SU-DHL-6 (cell line): ENCODE results near the gene PHACTR1.

ENCODE experiments used
- H2AFZ ChIP-seq: fragments of 200-600 bp; sonication (generic); 2 replicates; pipeline ENCODE4 v1.6.1; 2014; ENCODE audit warnings: low read depth, mild to moderate bottlenecking, moderate library complexity, mixed read lengths, antibody characterized with exemption, low read length; ENCODE audit not compliant: severe bottlenecking
- H3F3A ChIP-seq: fragments of 200-600 bp; shearing (Covaris generic); 2 replicates; pipeline ENCODE4 v1.6.0; 2016; ENCODE audit warnings: antibody characterized with exemption, mild to moderate bottlenecking; ENCODE audit not compliant: insufficient read depth
- H3K27ac ChIP-seq: fragments of 200-600 bp; sonication (generic); 2 replicates; pipeline ENCODE4 v1.5.1; 2016; ENCODE audit warnings: low read depth, mild to moderate bottlenecking, low read length, moderate library complexity, mixed read lengths
- H3K27me3 ChIP-seq: fragments of 200-600 bp; sonication (generic), shearing (Covaris generic); 2 replicates; pipeline ENCODE4 v1.6.0; 2014; ENCODE audit warnings: mild to moderate bottlenecking, low read length
- H3K36me3 ChIP-seq: fragments of 200-600 bp; sonication (generic); 2 replicates; pipeline ENCODE4 v1.6.1; 2014; ENCODE audit warnings: mild to moderate bottlenecking, low read length, mixed read lengths
- H3K4me2 ChIP-seq: fragments of 300-600, 200-600 bp; shearing (Covaris generic), sonication (generic); 2 replicates; pipeline ENCODE4 v1.6.0; 2014; ENCODE audit warnings: low read length, low read depth, mild to moderate bottlenecking; ENCODE audit not compliant: poor library complexity, severe bottlenecking
- H3K4me3 ChIP-seq: fragments of 200-600 bp; sonication (generic); 2 replicates; pipeline ENCODE4 v1.5.1; 2014; ENCODE audit warnings: antibody characterized with exemption, low read length, mild to moderate bottlenecking, mixed read lengths; ENCODE audit not compliant: insufficient read depth, poor library complexity, severe bottlenecking
- H3K79me2 ChIP-seq: fragments of 200-600 bp; sonication (generic); 2 replicates; pipeline ENCODE4 v1.6.1; 2014; ENCODE audit warnings: mild to moderate bottlenecking, low read length, moderate library complexity; ENCODE audit not compliant: insufficient read depth
- H3K9ac ChIP-seq: fragments of 200-600 bp; sonication (generic); 2 replicates; pipeline ENCODE4 v1.7.0; 2014; ENCODE audit warnings: mild to moderate bottlenecking, low read length
- H3K9me2 ChIP-seq: fragments of 200-600 bp; sonication (generic); replicated peaks from 2 replicates; pipeline ENCODE4 v1.6.1; 2014; ENCODE audit warnings: low read length; ENCODE audit not compliant: insufficient read depth
- H3K9me3 ChIP-seq: fragments of 200-600 bp; sonication (generic); 2 replicates; pipeline ENCODE4 v1.6.1; 2014; ENCODE audit warnings: low read length, mixed read lengths; ENCODE audit not compliant: insufficient read depth
- H4K20me1 ChIP-seq: fragments of 200-600 bp; sonication (generic); 2 replicates; pipeline ENCODE4 v1.6.1; 2014; ENCODE audit warnings: low read depth, mild to moderate bottlenecking, antibody characterized with exemption, low read length, moderate library complexity, mixed read lengths
- CTCF ChIP-seq: fragments of 200-600 bp; sonication (generic); IDR thresholded peaks from one replicate; pipeline ENCODE4 v1.5.1; 2017; ENCODE audit warnings: antibody characterized with exemption, mild to moderate bottlenecking, low read length, moderate library complexity; ENCODE audit not compliant: insufficient read depth, poor library complexity, severe bottlenecking
- EZH2phosphoT487 ChIP-seq: fragments of 200-600 bp; sonication (generic), shearing (Covaris generic); conservative IDR thresholded peaks from 2 replicates; pipeline ENCODE4 v1.6.1; 2018; ENCODE audit warnings: mild to moderate bottlenecking, antibody characterized with exemption, low read length, moderate library complexity, mixed read lengths

Gene PHACTR1

GRCh38 chr6:12842658-12843057 is 126.1 kb downstream of the PHACTR1 start:
- Histone ChIP-seq H3K9me3 (peaks cover 7% of the 10 kb centered on the region; the same call in 1 of the 2 replicates), H3K4me2 (no peak overlapping the region), H3K27me3 (no peaks in the 10 kb centered on the region), H3K4me3 (no peak overlapping the region), H3K27ac (no peak overlapping the region), H3K9ac (no peak overlapping the region), H3K79me2 (no peaks in the 10 kb centered on the region), H3K9me2 (no peaks in the 10 kb centered on the region), H3F3A (no peaks in the 10 kb centered on the region), H2AFZ (no peak overlapping the region), H4K20me1 (no peaks in the 10 kb centered on the region), H3K36me3 (no peaks in the 10 kb centered on the region)
- TF ChIP-seq CTCF (no peak), EZH2phosphoT487 (no peak)

GRCh38 chr6:12844284-12845223 is 128.0 kb downstream of the PHACTR1 start:
- no peak overlapping the region for H2AFZ ChIP-seq
- no peaks in the 10 kb centered on the region for H3K27me3 ChIP-seq
- TF ChIP-seq CTCF (peak; percentile 87), EZH2phosphoT487 (no peak)
- no peak overlapping the region for H3K9ac ChIP-seq
- no peak overlapping the region for H3K4me2 ChIP-seq
- no peaks in the 10 kb centered on the region for H3K9me2 ChIP-seq
- H3K36me3 ChIP-seq, result no peaks in the 10 kb centered on the region
- no peaks in the 10 kb centered on the region for H4K20me1 ChIP-seq
- H3K9me3 ChIP-seq, result no peaks in the 10 kb centered on the region
- no peaks in the 10 kb centered on the region for H3K79me2 ChIP-seq
- H3F3A ChIP-seq, result no peaks in the 10 kb centered on the region
- H3K4me3 ChIP-seq, result no peak overlapping the region
- no peak overlapping the region for H3K27ac ChIP-seq

GRCh38 chr6:12845224-12846004 is 128.8 kb downstream of the PHACTR1 start:
- no peak overlapping the region for H3K4me3 ChIP-seq
- H2AFZ ChIP-seq, result no peak overlapping the region
- H3K9me2 ChIP-seq, result no peaks in the 10 kb centered on the region
- no peaks in the 10 kb centered on the region for H3K36me3 ChIP-seq
- no peak overlapping the region for H3K27ac ChIP-seq
- no peak for TF ChIP-seq EZH2phosphoT487
- no peak for TF ChIP-seq CTCF
- H4K20me1 ChIP-seq, result no peaks in the 10 kb centered on the region
- no peak overlapping the region for H3K9ac ChIP-seq
- H3K4me2 ChIP-seq, result no peak overlapping the region
- H3F3A ChIP-seq, result no peaks in the 10 kb centered on the region
- no peaks in the 10 kb centered on the region for H3K9me3 ChIP-seq
- H3K27me3 ChIP-seq, result no peaks in the 10 kb centered on the region
- H3K79me2 ChIP-seq, result no peaks in the 10 kb centered on the region
